ENCODE results near the gene AGPAT3.

DNA sequence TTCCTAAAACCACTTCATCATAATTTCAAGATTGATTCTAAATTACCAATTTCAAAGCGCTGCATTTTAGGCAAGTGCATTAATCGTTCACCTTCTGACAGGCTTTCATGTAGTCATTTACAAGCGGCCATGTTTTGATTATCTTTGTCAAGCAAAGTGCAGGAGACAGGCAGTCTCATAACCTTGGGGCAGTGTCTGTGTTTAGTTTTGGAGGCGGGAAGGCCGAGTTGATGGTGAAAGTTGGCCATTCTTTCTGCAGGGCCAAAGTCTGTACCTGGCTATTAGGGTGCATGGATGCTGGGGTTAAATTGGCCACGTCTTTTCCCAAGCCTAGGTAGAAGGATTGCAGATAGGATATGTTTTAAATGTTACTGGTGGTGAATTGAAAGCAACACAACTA, 2.9 kb downstream of the AGPAT3 start:
- TF ChIP-seq, protein P1, sequence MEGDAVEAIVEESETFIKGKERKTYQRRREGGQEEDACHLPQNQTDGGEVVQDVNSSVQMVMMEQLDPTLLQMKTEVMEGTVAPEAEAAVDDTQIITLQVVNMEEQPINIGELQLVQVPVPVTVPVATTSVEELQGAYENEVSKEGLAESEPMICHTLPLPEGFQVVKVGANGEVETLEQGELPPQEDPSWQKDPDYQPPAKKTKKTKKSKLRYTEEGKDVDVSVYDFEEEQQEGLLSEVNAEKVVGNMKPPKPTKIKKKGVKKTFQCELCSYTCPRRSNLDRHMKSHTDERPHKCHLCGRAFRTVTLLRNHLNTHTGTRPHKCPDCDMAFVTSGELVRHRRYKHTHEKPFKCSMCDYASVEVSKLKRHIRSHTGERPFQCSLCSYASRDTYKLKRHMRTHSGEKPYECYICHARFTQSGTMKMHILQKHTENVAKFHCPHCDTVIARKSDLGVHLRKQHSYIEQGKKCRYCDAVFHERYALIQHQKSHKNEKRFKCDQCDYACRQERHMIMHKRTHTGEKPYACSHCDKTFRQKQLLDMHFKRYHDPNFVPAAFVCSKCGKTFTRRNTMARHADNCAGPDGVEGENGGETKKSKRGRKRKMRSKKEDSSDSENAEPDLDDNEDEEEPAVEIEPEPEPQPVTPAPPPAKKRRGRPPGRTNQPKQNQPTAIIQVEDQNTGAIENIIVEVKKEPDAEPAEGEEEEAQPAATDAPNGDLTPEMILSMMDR (tag by site-specific recombination; IDR thresholded peaks at IDR 0.05): no peak
- no peak for TF ChIP-seq ZNF133 (tag by site-specific recombination; IDR thresholded peaks at IDR 0.05)
- no peak for TF ChIP-seq PRDM1 (tag by site-specific recombination; IDR thresholded peaks at IDR 0.05)
- TF ChIP-seq ZNF510 (tag by site-specific recombination; IDR thresholded peaks at IDR 0.05; ENCODE audit: insufficient replicate concordance): no peak
- TF ChIP-seq, protein P2, sequence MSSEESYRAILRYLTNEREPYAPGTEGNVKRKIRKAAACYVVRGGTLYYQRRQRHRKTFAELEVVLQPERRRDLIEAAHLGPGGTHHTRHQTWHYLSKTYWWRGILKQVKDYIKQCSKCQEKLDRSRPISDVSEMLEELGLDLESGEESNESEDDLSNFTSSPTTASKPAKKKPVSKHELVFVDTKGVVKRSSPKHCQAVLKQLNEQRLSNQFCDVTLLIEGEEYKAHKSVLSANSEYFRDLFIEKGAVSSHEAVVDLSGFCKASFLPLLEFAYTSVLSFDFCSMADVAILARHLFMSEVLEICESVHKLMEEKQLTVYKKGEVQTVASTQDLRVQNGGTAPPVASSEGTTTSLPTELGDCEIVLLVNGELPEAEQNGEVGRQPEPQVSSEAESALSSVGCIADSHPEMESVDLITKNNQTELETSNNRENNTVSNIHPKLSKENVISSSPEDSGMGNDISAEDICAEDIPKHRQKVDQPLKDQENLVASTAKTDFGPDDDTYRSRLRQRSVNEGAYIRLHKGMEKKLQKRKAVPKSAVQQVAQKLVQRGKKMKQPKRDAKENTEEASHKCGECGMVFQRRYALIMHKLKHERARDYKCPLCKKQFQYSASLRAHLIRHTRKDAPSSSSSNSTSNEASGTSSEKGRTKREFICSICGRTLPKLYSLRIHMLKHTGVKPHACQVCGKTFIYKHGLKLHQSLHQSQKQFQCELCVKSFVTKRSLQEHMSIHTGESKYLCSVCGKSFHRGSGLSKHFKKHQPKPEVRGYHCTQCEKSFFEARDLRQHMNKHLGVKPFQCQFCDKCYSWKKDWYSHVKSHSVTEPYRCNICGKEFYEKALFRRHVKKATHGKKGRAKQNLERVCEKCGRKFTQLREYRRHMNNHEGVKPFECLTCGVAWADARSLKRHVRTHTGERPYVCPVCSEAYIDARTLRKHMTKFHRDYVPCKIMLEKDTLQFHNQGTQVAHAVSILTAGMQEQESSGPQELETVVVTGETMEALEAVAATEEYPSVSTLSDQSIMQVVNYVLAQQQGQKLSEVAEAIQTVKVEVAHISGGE (tag by site-specific recombination; conservative IDR thresholded peaks at IDR 0.05; ENCODE audit: low read depth): no peak
- TF ChIP-seq, protein P3, sequence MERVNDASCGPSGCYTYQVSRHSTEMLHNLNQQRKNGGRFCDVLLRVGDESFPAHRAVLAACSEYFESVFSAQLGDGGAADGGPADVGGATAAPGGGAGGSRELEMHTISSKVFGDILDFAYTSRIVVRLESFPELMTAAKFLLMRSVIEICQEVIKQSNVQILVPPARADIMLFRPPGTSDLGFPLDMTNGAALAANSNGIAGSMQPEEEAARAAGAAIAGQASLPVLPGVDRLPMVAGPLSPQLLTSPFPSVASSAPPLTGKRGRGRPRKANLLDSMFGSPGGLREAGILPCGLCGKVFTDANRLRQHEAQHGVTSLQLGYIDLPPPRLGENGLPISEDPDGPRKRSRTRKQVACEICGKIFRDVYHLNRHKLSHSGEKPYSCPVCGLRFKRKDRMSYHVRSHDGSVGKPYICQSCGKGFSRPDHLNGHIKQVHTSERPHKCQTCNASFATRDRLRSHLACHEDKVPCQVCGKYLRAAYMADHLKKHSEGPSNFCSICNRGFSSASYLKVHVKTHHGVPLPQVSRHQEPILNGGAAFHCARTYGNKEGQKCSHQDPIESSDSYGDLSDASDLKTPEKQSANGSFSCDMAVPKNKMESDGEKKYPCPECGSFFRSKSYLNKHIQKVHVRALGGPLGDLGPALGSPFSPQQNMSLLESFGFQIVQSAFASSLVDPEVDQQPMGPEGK (tag by site-specific recombination; IDR thresholded peaks at IDR 0.05): no peak
- TF ChIP-seq ZBTB8A (tag by site-specific recombination; IDR thresholded peaks at IDR 0.05): no peak
- TF ChIP-seq ZNF132 (tag by site-specific recombination; IDR thresholded peaks at IDR 0.05; ENCODE audit: borderline replicate concordance): no peak
- TF ChIP-seq ZBTB7A (tag by site-specific recombination; IDR thresholded peaks at IDR 0.05; ENCODE audit: low read depth): no peak
- TF ChIP-seq ZNF366 (tag by site-specific recombination; conservative IDR thresholded peaks at IDR 0.05): no peak
- peak; percentile 80; the same call in 1 of the 2 replicates for TF ChIP-seq TCF7L2 (IDR thresholded peaks at IDR 0.05; ENCODE audit: borderline replicate concordance, low read depth, low read length)
